OCI-LY7 (cell line): ENCODE data around the gene CREB5. TPM values are rescaled to one million over a fixed set of nuclear protein-coding genes. Genes with fewer than 3 reads are reported as not detected.

Experiments
- BruUV-seq: library from RNA; stranded (reverse); fragments of 400-500 nt; replicated peaks from 2 replicates; lab custom pipeline; 2021; lab: Mats Ljungman, UMichigan
- CTCF ChIA-PET: fragments of 300-600 bp; sonication (Branson Sonifier 250); formaldehyde crosslinking; loops from one replicate; lab custom pipeline; 2022; ENCODE audit warnings: antibody characterized with exemption; ENCODE audit not compliant: unreplicated experiment; lab: Charles Lee
- POLR2A ChIA-PET: fragments of 300-600 bp; sonication (Branson Sonifier 250); formaldehyde crosslinking; loops from one replicate; lab custom pipeline; 2022; ENCODE audit warnings: antibody characterized with exemption; lab: Charles Lee
- DNase-seq: peaks from one replicate; pipeline ENCODE4 v3.0.0-alpha.2; 2015; ENCODE audit warnings: low spot score
- H2AFZ ChIP-seq: fragments of 200-600 bp; sonication (generic), shearing (Covaris generic); 2 replicates; pipeline ENCODE4 v1.6.1; 2014; ENCODE audit warnings: mild to moderate bottlenecking, antibody characterized with exemption, low read length, moderate library complexity
- H3K27ac ChIP-seq: fragments of 200-600 bp; sonication (generic); 2 replicates; pipeline ENCODE4 v1.5.1; 2014; ENCODE audit warnings: mixed run types, low read depth, mild to moderate bottlenecking, moderate library complexity, low read length, inconsistent platforms; ENCODE audit not compliant: poor library complexity, severe bottlenecking
- H3K36me3 ChIP-seq: fragments of 200-600 bp; sonication (generic); 2 replicates; pipeline ENCODE4 v1.6.1; 2014; ENCODE audit warnings: mild to moderate bottlenecking, antibody characterized with exemption, low read length, moderate library complexity, mixed read lengths; ENCODE audit not compliant: insufficient read depth
- H3K4me1 ChIP-seq: fragments of 200-600 bp; sonication (generic); 2 replicates; pipeline ENCODE4 v1.5.1; 2014; ENCODE audit warnings: mild to moderate bottlenecking, low read length; ENCODE audit not compliant: insufficient read depth, poor library complexity, severe bottlenecking
- H3K4me2 ChIP-seq: fragments of 200-600 bp; sonication (generic); 2 replicates; pipeline ENCODE4 v1.6.1; 2014; ENCODE audit warnings: mild to moderate bottlenecking, low read length
- H3K4me3 ChIP-seq: fragments of 200-600 bp; sonication (generic); 2 replicates; pipeline ENCODE4 v1.5.1; 2014; ENCODE audit warnings: mild to moderate bottlenecking, low read depth, low read length; ENCODE audit not compliant: poor library complexity, severe bottlenecking
- H3K79me2 ChIP-seq: fragments of 200-600 bp; sonication (generic); 2 replicates; pipeline ENCODE4 v1.6.1; 2016; ENCODE audit warnings: low read depth, mild to moderate bottlenecking, low read length, moderate library complexity, mixed read lengths; ENCODE audit not compliant: insufficient read depth
- H3K9me2 ChIP-seq: fragments of 200-600 bp; sonication (generic); 2 replicates; pipeline ENCODE4 v1.6.1; 2016; ENCODE audit warnings: mild to moderate bottlenecking, low read length, mixed read lengths; ENCODE audit not compliant: insufficient read depth
- H3K9me3 ChIP-seq: fragments of 200-600 bp; sonication (generic); 2 replicates; pipeline ENCODE4 v1.6.1; 2014; ENCODE audit warnings: mild to moderate bottlenecking, mixed run types, low read length, mixed read lengths
- H4K20me1 ChIP-seq: fragments of 200-600 bp; sonication (generic); 2 replicates; pipeline ENCODE4 v1.6.1; 2014; ENCODE audit warnings: mild to moderate bottlenecking, antibody characterized with exemption, low read length, moderate library complexity, mixed read lengths; ENCODE audit not compliant: insufficient read depth
- EZH2phosphoT487 ChIP-seq: fragments of 200-600 bp; sonication (generic); IDR thresholded peaks from 2 replicates; pipeline ENCODE4 v1.6.1; 2018; ENCODE audit warnings: low read depth, borderline replicate concordance, mild to moderate bottlenecking, mixed run types, antibody characterized with exemption, low read length, moderate library complexity, mixed read lengths
- intact Hi-C: fragments of 100-400 bp; cut with micrococcal nuclease; formaldehyde crosslinking; loops from one replicate; pipeline ENCODE4 v1.10.0; 2022; ENCODE audit not compliant: unreplicated experiment
- total RNA-seq, 2 experiments: library from RNA; depleted of rRNA in 1 of 2; stranded (reverse); fragments of >200 nt in 1 of 2; shearing (Covaris generic) in 1 of 2; gene quantifications; 2 replicates each; pipeline ENCODE4 v1.2.3, GENCODE V29; 2014 to 2022
- TF ChIP-seq, protein P1 (sequence below): fragments of 200-600 bp; sonication (generic); conservative IDR thresholded peaks from 2 replicates; pipeline ENCODE4 v1.5.1; 2014; ENCODE audit warnings: mild to moderate bottlenecking, antibody characterized with exemption, low read length, moderate library complexity, mixed read lengths

Gene CREB5
- total RNA-seq, 2 experiments from 2014 or later = 2.0 to 13.3 TPM

GRCh38 chr7:28674359-28674782 is 262.1 kb downstream of the CREB5 start:
- TF ChIP-seq EZH2phosphoT487 = no peak
- TF ChIP-seq, protein P1, sequence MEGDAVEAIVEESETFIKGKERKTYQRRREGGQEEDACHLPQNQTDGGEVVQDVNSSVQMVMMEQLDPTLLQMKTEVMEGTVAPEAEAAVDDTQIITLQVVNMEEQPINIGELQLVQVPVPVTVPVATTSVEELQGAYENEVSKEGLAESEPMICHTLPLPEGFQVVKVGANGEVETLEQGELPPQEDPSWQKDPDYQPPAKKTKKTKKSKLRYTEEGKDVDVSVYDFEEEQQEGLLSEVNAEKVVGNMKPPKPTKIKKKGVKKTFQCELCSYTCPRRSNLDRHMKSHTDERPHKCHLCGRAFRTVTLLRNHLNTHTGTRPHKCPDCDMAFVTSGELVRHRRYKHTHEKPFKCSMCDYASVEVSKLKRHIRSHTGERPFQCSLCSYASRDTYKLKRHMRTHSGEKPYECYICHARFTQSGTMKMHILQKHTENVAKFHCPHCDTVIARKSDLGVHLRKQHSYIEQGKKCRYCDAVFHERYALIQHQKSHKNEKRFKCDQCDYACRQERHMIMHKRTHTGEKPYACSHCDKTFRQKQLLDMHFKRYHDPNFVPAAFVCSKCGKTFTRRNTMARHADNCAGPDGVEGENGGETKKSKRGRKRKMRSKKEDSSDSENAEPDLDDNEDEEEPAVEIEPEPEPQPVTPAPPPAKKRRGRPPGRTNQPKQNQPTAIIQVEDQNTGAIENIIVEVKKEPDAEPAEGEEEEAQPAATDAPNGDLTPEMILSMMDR = no peak
- ChIA-PET POLR2A (interaction anchor here (0.6 to 1.1 kb wide), 2 partner anchors 143 to 1676 kb away, joined by 3 to 4 read pairs; no protein-coding TSS in a partner anchor), CTCF (no interaction called here)
- H3K4me2 ChIP-seq = no peak overlapping the region
- no peaks in the 10 kb centered on the region for H3K4me1 ChIP-seq
- no peaks in the 10 kb centered on the region for H3K9me3 ChIP-seq
- no peaks in the 10 kb centered on the region for H3K36me3 ChIP-seq
- BruUV-seq = no TSS peak
- H3K9me2 ChIP-seq = no peaks in the 10 kb centered on the region
- peaks cover 3% of the 10 kb centered on the region; the same call in 1 of the 2 replicates for H4K20me1 ChIP-seq
- H3K79me2 ChIP-seq = no peaks in the 10 kb centered on the region
- DNase-seq = no peak
- intact Hi-C loops = no loop called here
- H3K4me3 ChIP-seq = no peak overlapping the region
- H3K27ac ChIP-seq = no peak overlapping the region
- H2AFZ ChIP-seq = no peak overlapping the region

- H4K20me1 ChIP-seq = peaks cover 3% of the 10 kb centered on the region; the same call in 1 of the 2 replicates
Observed at GRCh38 chr7:28675429-28675828, 263.1 kb downstream of the CREB5 start.

DNA sequence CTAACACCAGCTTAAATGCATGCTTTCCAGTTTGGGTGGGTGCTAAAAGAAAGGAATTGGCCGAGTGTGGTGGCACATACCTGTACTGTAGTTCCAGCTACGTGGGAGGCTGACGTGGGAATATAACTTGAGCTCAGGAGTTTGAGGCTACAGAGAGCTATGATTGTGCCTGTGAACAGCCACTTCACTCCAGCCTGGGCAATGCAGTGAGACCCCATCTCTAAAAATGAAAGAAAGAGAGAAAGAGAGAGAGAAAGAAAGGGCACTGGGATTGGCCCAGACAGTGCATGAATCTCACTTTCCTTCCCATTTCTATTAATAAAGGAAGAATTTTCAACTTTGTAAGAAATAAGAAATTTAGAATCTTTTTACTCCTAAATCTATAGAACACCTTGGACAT is 265.4 kb downstream of the CREB5 start:
- Histone ChIP-seq H4K20me1 (peaks cover 3% of the 10 kb centered on the region; the same call in 1 of the 2 replicates), H3K9me3 (no peaks in the 10 kb centered on the region), H3K27ac (no peak overlapping the region), H3K79me2 (no peaks in the 10 kb centered on the region), H3K4me2 (no peak overlapping the region), H2AFZ (no peak overlapping the region), H3K4me1 (no peaks in the 10 kb centered on the region), H3K36me3 (no peaks in the 10 kb centered on the region), H3K4me3 (no peak overlapping the region), H3K9me2 (no peaks in the 10 kb centered on the region)
- no TSS peak for BruUV-seq
- TF ChIP-seq, protein P1 = no peak
- intact Hi-C loops = no loop called here
- POLR2A ChIA-PET = no interaction called here
- no peak for DNase-seq
- CTCF ChIA-PET = no interaction called here

More at GRCh38 chr7:28675429-28675828, 263.1 kb downstream of the CREB5 start:
- H3K4me3 ChIP-seq = no peak overlapping the region
- H3K4me2 ChIP-seq = no peak overlapping the region
- intact Hi-C loops = no loop called here
- BruUV-seq = no TSS peak
- DNase-seq = no peak
- H3K79me2 ChIP-seq = no peaks in the 10 kb centered on the region
- ChIA-PET POLR2A (interaction anchor here (0.9 kb wide), 2 partner anchors 15 to 1959 kb away, joined by 3 read pairs; no protein-coding TSS in a partner anchor), CTCF (no interaction called here)
- no peaks in the 10 kb centered on the region for H3K4me1 ChIP-seq
- TF ChIP-seq, protein P1 = no peak
- TF ChIP-seq EZH2phosphoT487 = no peak
- no peak overlapping the region for H3K27ac ChIP-seq
- no peak overlapping the region for H2AFZ ChIP-seq
- H3K36me3 ChIP-seq = no peaks in the 10 kb centered on the region
- no peaks in the 10 kb centered on the region for H3K9me2 ChIP-seq
- no peaks in the 10 kb centered on the region for H3K9me3 ChIP-seq
